HCT116 (cell line): ENCODE data around the gene PRM2. TPM values are rescaled to one million over a fixed set of nuclear protein-coding genes. Genes with fewer than 3 reads are reported as not detected.

Experiments
- ATAC-seq: fragments of 200-7000 bp; cut with Tn5 transposase; 2 replicates; pipeline ENCODE4 v1.9.1; 2020; ENCODE audit warnings: mild to moderate bottlenecking, moderate library complexity
- BruUV-seq: library from RNA; stranded (reverse); fragments of 400-500 nt; replicated peaks from 2 replicates; lab custom pipeline; 2021; lab: Mats Ljungman, UMichigan
- CTCF ChIA-PET: fragments of 300-600 bp; sonication (Branson Sonifier 250); formaldehyde crosslinking; loops from one replicate; lab custom pipeline; 2021; ENCODE audit warnings: antibody characterized with exemption; lab: Charles Lee
- POLR2A ChIA-PET: fragments of 300-600, 350-600 bp; sonication (Branson Sonifier 250); formaldehyde crosslinking; loops from one replicate; lab custom pipeline; 2021; ENCODE audit warnings: antibody characterized with exemption; lab: Charles Lee
- RAD21 ChIA-PET, 2 experiments: fragments of 300-600 bp; sonication (Branson Sonifier 250); formaldehyde crosslinking; loops; one replicate each; lab custom pipeline; 2023; ENCODE audit warnings: low total read pairs in 2 of 2; ENCODE audit not compliant: uncharacterized antibody in 2 of 2, unreplicated experiment in 2 of 2, low non-redundant PET in 1 of 2; lab: Charles Lee
- DNase-seq: peaks from one replicate; pipeline ENCODE4 v3.0.0-alpha.2; 2010; ENCODE audit warnings: low read depth, low spot score
- H2AFZ ChIP-seq: fragments of 200-600 bp; shearing (Covaris generic), sonication (generic); 2 replicates; pipeline ENCODE4 v1.6.1; 2017; ENCODE audit warnings: low read depth, mixed run types, mixed read lengths, antibody characterized with exemption, low read length; ENCODE audit not compliant: poor library complexity, severe bottlenecking
- H3K27ac ChIP-seq: 2 replicates; pipeline ENCODE4 v1.5.1; 2012; ENCODE audit warnings: low read depth, low read length
- H3K27me3 ChIP-seq: fragments of 200-600 bp; sonication (generic); 2 replicates; pipeline ENCODE4 v1.6.1; 2016; ENCODE audit warnings: mixed run types, low read length, mixed read lengths; ENCODE audit not compliant: insufficient read depth
- H3K36me3 ChIP-seq, 2 experiments: fragments of 200-500 bp in 1 of 2; fragments of 200-600 bp in 1 of 2; sonication (Bioruptor generic) in 1 of 2; sonication (generic) in 1 of 2; 2 replicates each; pipeline versions ENCODE4 v1.5.1 to v1.6.1; 2014 to 2016; ENCODE audit warnings: low read length in 2 of 2, inconsistent platforms in 1 of 2, mixed read lengths in 1 of 2, mixed run types in 1 of 2; ENCODE audit not compliant: insufficient read depth in 2 of 2, control insufficient read depth in 1 of 2
- H3K4me1 ChIP-seq, 2 experiments: fragments of 200-600 bp in 1 of 2; sonication (generic) in 1 of 2; 2 replicates each; pipeline versions ENCODE4 v1.5.1 to v1.6.1; 2012 to 2017; ENCODE audit warnings: low read length in 2 of 2, inconsistent platforms in 1 of 2, mild to moderate bottlenecking in 1 of 2, mixed read lengths in 1 of 2, mixed run types in 1 of 2, moderate library complexity in 1 of 2; ENCODE audit not compliant: insufficient read depth in 2 of 2, control insufficient read depth in 1 of 2
- H3K4me2 ChIP-seq: fragments of 200-600 bp; sonication (generic); 2 replicates; pipeline ENCODE4 v1.6.1; 2017; ENCODE audit warnings: mixed run types, low read length, mixed read lengths
- H3K4me3 ChIP-seq, 2 experiments: fragments of 200-600 bp in 1 of 2; sonication (generic) in 1 of 2; replicated peaks in 1 of 2; 2 replicates each; pipeline ENCODE4 v1.5.1; 2011 to 2016; ENCODE audit warnings: low read length in 2 of 2, control low read depth in 1 of 2, low read depth in 1 of 2, mild to moderate bottlenecking in 1 of 2, mixed read lengths in 1 of 2, mixed run types in 1 of 2
- H3K79me2 ChIP-seq: fragments of 200-600 bp; sonication (generic); 2 replicates; pipeline ENCODE4 v1.6.1; 2017; ENCODE audit warnings: mild to moderate bottlenecking, mixed run types, low read length, moderate library complexity, mixed read lengths; ENCODE audit not compliant: insufficient read depth
- H3K9ac ChIP-seq: fragments of 200-600 bp; sonication (generic); 2 replicates; pipeline ENCODE4 v1.6.1; 2016; ENCODE audit warnings: low read length, mixed read lengths
- H3K9me2 ChIP-seq: fragments of 200-600 bp; sonication (generic), shearing (Covaris generic); 2 replicates; pipeline ENCODE4 v1.6.1; 2017; ENCODE audit warnings: mixed run types, mild to moderate bottlenecking, moderate library complexity; ENCODE audit not compliant: insufficient read depth
- H3K9me3 ChIP-seq, 2 experiments: fragments of 200-500 bp in 1 of 2; fragments of 200-600 bp in 1 of 2; sonication (Bioruptor generic) in 1 of 2; sonication (generic) in 1 of 2; 2 replicates each; pipeline ENCODE4 v1.6.1; 2014 to 2017; ENCODE audit warnings: low read length in 2 of 2, mixed read lengths in 2 of 2, inconsistent platforms in 1 of 2, low read depth in 1 of 2, mild to moderate bottlenecking in 1 of 2, mixed run types in 1 of 2, moderate library complexity in 1 of 2; ENCODE audit not compliant: control insufficient read depth in 1 of 2, insufficient read depth in 1 of 2
- H4K20me1 ChIP-seq: fragments of 200-600 bp; sonication (generic), shearing (Covaris generic); 2 replicates; pipeline ENCODE4 v1.6.1; 2017; ENCODE audit warnings: mixed run types, mild to moderate bottlenecking, moderate library complexity; ENCODE audit not compliant: insufficient read depth
- ATF3 ChIP-seq: IDR thresholded peaks from 2 replicates; pipeline ENCODE4 v1.6.1; 2012
- ELF1 ChIP-seq: IDR thresholded peaks from 2 replicates; pipeline ENCODE4 v1.6.1; 2012; ENCODE audit warnings: low read depth, borderline replicate concordance
- EZH2phosphoT487 ChIP-seq: fragments of 200-600 bp; IDR thresholded peaks from 2 replicates; pipeline ENCODE4 v1.6.1; 2018; ENCODE audit warnings: antibody characterized with exemption, borderline replicate concordance
- JUND ChIP-seq: IDR thresholded peaks from 2 replicates; pipeline ENCODE4 v1.6.1; 2012
- ZBTB33 ChIP-seq: IDR thresholded peaks from 2 replicates; pipeline ENCODE4 v1.6.1; 2011; ENCODE audit warnings: mild to moderate bottlenecking, low read length, moderate library complexity; ENCODE audit not compliant: insufficient replicate concordance; ENCODE audit errors: extremely low read depth
- ZFX ChIP-seq: fragments of 450-650 bp; IDR thresholded peaks from 2 replicates; pipeline ENCODE4 v1.6.1; 2017
- ZNF274 ChIP-seq: fragments of 200-500 bp; sonication (Bioruptor generic); IDR thresholded peaks from 2 replicates; pipeline ENCODE4 v1.6.1; 2014; ENCODE audit warnings: mild to moderate bottlenecking, low read depth, low read length, inconsistent platforms
- intact Hi-C: fragments of 100-400 bp; cut with micrococcal nuclease; formaldehyde crosslinking; loops from 2 replicates; pipeline ENCODE4 v1.10.0; 2022
- total RNA-seq: library from RNA; stranded (reverse); gene quantifications from one replicate; pipeline ENCODE4 v1.2.1, GENCODE V29; 2021; ENCODE audit not compliant: unreplicated experiment

The PRM2 gene
- total RNA-seq, 1 experiment from 2014 or later = not detected

GRCh38 chr16:11298143-11298900 is 22.0 kb upstream of the PRM2 start:
- Histone ChIP-seq H3K27ac (no peak overlapping the region), H3K4me1 (no peaks in the 10 kb centered on the region), H3K27me3 (no peaks in the 10 kb centered on the region), H3K79me2 (no peaks in the 10 kb centered on the region), H3K4me3 (no peak overlapping the region), H3K9me3 (no peaks in the 10 kb centered on the region), H3K9ac (no peak overlapping the region), H3K36me3 (no peaks in the 10 kb centered on the region), H3K4me2 (no peak overlapping the region), H4K20me1 (no peaks in the 10 kb centered on the region), H3K9me2 (no peaks in the 10 kb centered on the region), H2AFZ (no peak overlapping the region)
- intact Hi-C loops = no loop called here
- TF ChIP-seq ATF3 (no peak), ZFX (no peak), JUND (no peak)
- CTCF ChIA-PET = interaction anchor here (0.8 kb wide), 1 partner anchor 327 kb away, joined by 3 read pairs; no protein-coding TSS in a partner anchor
- no TSS peak for BruUV-seq
- RAD21 ChIA-PET = no interaction called here
- ATAC-seq = no peak
- POLR2A ChIA-PET = no interaction called here
- no peak for DNase-seq

- no peak overlapping the region for H3K27ac ChIP-seq
- H3K4me2 ChIP-seq = no peak overlapping the region
- no peak overlapping the region for H3K9ac ChIP-seq
Observed at GRCh38 chr16:11297492-11298142, 21.3 kb upstream of the PRM2 start.

More at GRCh38 chr16:11297492-11298142, 21.3 kb upstream of the PRM2 start:
- Histone ChIP-seq H3K36me3 (no peaks in the 10 kb centered on the region), H3K9me3 (no peaks in the 10 kb centered on the region), H3K27me3 (no peaks in the 10 kb centered on the region), H3K4me1 (no peaks in the 10 kb centered on the region), H4K20me1 (no peaks in the 10 kb centered on the region), H2AFZ (no peak overlapping the region), H3K4me3 (no peak overlapping the region), H3K9me2 (no peaks in the 10 kb centered on the region), H3K79me2 (no peaks in the 10 kb centered on the region)
- no peak for TF ChIP-seq ZNF274
- TF ChIP-seq ZFX = no peak
- TF ChIP-seq ZBTB33 = no peak
- no peak for TF ChIP-seq ELF1
- TF ChIP-seq EZH2phosphoT487 = no peak
- RAD21 ChIA-PET = no interaction called here
- POLR2A ChIA-PET = no interaction called here
- DNase-seq (no peak), ATAC-seq (no peak)
- BruUV-seq = no TSS peak
- CTCF ChIA-PET = interaction anchor here (1.0 kb wide), 1 partner anchor 326 kb away, joined by 3 read pairs; no protein-coding TSS in a partner anchor
- intact Hi-C loops = no loop called here
